ENCODE measurements around the gene HIPK2. TPM values are rescaled to one million over a fixed set of nuclear protein-coding genes. Genes with fewer than 3 reads are reported as not detected.

HIPK2 gene
- total RNA-seq, 4 donors from 2014 or later, result 20.9 to 40.9 (median 26.7) TPM

- Histone ChIP-seq H3K27me3 (no peaks in the 10 kb centered on the region), H3K36me3 (peaks cover 0 to 11% (median 0%) of the 10 kb centered on the region in 4 donors), H3K27ac (replicated peaks in 1 of 4) (peak overlapping the region; percentile 14 to 74 (median 63)), H3K4me1 (peaks cover 81 to 99% (median 88%) of the 10 kb centered on the region in 4 donors), H3K9me3 (no peaks in the 10 kb centered on the region), H3K4me3 (no peak overlapping the region)
- no peak for DNase-seq (ENCODE audit: extremely low spot score)
- 84% methylated on average over 7 of the region's 7 CpGs for WGBS
- intact Hi-C loops (cut with DNase I), result loop anchor here (5.0 kb wide), 1 partner anchor 42 kb away; the partner anchor contains the start of gene HIPK2
- TF ChIP-seq POLR2A (IDR thresholded peaks at IDR 0.05; ENCODE audit: low read depth) (no peak), POLR2AphosphoS5 (IDR thresholded peaks at IDR 0.05) (no peak), CTCF (IDR thresholded peaks at IDR 0.05) (no peak), EP300 (IDR thresholded peaks at IDR 0.05) (no peak)
Measured at GRCh38 chr7:139735466-139735865, 42.3 kb downstream of the HIPK2 start.

GRCh38 chr7:139734395-139734794 is 43.4 kb downstream of the HIPK2 start:
- 47% methylated on average over 2 of the region's 2 CpGs for WGBS
- Histone ChIP-seq H3K4me1 (peaks cover 76 to 98% (median 92%) of the 10 kb centered on the region in 4 donors), H3K27me3 (no peaks in the 10 kb centered on the region), H3K27ac (replicated peaks in 1 of 4) (peak overlapping the region; percentile 53 to 74 (median 74)), H3K4me3 (no peak overlapping the region), H3K9me3 (no peaks in the 10 kb centered on the region), H3K36me3 (peaks cover 0 to 7% (median 0%) of the 10 kb centered on the region in 4 donors)
- DNase-seq (ENCODE audit: extremely low spot score), result no peak
- intact Hi-C loops (cut with DNase I), result no loop called here
- no peak for TF ChIP-seq POLR2A (IDR thresholded peaks at IDR 0.05; ENCODE audit: low read depth)
- no peak for TF ChIP-seq CTCF (IDR thresholded peaks at IDR 0.05)
- TF ChIP-seq EP300 (IDR thresholded peaks at IDR 0.05), result peak; percentile 80
- peak; percentile 70 to 82 for TF ChIP-seq POLR2AphosphoS5 (IDR thresholded peaks at IDR 0.05)

DNA sequence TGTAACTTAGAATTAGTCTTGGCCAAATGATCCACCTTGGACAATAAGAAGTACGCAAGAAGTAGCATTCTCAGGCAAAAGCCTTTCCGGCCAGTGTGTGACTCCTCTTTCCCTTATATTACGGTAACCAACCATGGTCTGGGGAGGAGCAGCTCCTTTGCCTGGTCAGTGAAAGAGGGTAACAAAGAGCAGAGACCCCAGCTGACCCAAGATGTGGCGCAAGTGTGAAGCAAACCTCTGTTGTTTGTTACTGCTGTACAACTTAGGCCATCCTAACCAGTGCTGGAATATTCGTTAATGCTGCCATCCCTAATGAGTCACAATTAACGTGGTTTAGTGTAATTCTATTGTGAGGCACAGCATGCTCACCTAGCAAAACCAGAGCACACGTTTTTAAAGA is 44.0 kb downstream of the HIPK2 start:
- H3K27me3 ChIP-seq, result no peaks in the 10 kb centered on the region
- no peak for DNase-seq (ENCODE audit: extremely low spot score)
- H3K27ac ChIP-seq (replicated peaks in 1 of 4), result peak overlapping the region; percentile 53 to 74 (median 74)
- intact Hi-C loops (cut with DNase I), result no loop called here
- H3K36me3 ChIP-seq, result peaks cover 0 to 7% (median 0%) of the 10 kb centered on the region in 4 donors
- no peak for TF ChIP-seq POLR2A (IDR thresholded peaks at IDR 0.05; ENCODE audit: low read depth)
- no peak for TF ChIP-seq EP300 (IDR thresholded peaks at IDR 0.05)
- no peak for TF ChIP-seq CTCF (IDR thresholded peaks at IDR 0.05)
- TF ChIP-seq POLR2AphosphoS5 (IDR thresholded peaks at IDR 0.05), result no peak
- WGBS, result 90% methylated on average over 7 of the region's 7 CpGs
- no peak overlapping the region for H3K4me3 ChIP-seq
- no peaks in the 10 kb centered on the region for H3K9me3 ChIP-seq
- H3K4me1 ChIP-seq, result peaks cover 70 to 95% (median 89%) of the 10 kb centered on the region in 4 donors

GRCh38 chr7:139732471-139733167 is 45.2 kb downstream of the HIPK2 start:
- peak overlapping the region; percentile 73 to 75 (median 74) for H3K27ac ChIP-seq (replicated peaks in 1 of 4)
- WGBS, result 95% methylated on average over 2 of the region's 2 CpGs
- no peaks in the 10 kb centered on the region for H3K27me3 ChIP-seq
- H3K36me3 ChIP-seq, result peaks cover 0 to 7% (median 2%) of the 10 kb centered on the region in 4 donors
- no peak for TF ChIP-seq CTCF (IDR thresholded peaks at IDR 0.05)
- no peak for TF ChIP-seq POLR2A (IDR thresholded peaks at IDR 0.05; ENCODE audit: low read depth)
- no peak for TF ChIP-seq EP300 (IDR thresholded peaks at IDR 0.05)
- no peak for TF ChIP-seq POLR2AphosphoS5 (IDR thresholded peaks at IDR 0.05)
- no peak for DNase-seq (ENCODE audit: extremely low spot score)
- H3K9me3 ChIP-seq, result no peaks in the 10 kb centered on the region
- intact Hi-C loops (cut with DNase I), result no loop called here
- peak overlapping the region in 2 of 4 donors; percentile 3 to 7 for H3K4me3 ChIP-seq
- peaks cover 61 to 92% (median 79%) of the 10 kb centered on the region in 4 donors for H3K4me1 ChIP-seq
